RPMI8226 (cell line): ENCODE measurements around the gene GPA33.
A peak's percentile ranks its signal among the peaks of the same experiment; 100 is the strongest.

Experiments
- DNase-seq: peaks from one replicate; pipeline ENCODE4 v3.0.0-alpha.2; 2015

The GPA33 gene

DNA sequence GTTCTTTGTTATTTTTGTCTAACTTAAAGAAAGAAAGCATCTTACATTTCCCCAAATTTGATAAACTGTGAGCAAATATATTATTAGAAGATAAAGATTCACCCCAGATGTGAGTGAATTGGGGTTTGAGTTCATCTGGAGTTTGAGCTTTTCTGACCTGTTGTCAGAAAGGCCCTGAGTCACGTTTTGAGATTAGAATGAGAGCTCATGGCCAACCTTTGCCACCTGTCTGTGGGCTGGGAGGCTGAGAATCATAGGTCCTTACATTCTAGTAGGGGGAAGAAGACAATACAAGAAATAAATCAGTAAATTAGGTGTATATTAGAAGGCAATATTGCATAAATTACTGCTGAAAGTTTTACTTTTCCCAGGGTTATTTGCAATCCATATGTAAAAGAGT is 26.0 kb upstream of the GPA33 start:
- DNase-seq, result no peak

DNA sequence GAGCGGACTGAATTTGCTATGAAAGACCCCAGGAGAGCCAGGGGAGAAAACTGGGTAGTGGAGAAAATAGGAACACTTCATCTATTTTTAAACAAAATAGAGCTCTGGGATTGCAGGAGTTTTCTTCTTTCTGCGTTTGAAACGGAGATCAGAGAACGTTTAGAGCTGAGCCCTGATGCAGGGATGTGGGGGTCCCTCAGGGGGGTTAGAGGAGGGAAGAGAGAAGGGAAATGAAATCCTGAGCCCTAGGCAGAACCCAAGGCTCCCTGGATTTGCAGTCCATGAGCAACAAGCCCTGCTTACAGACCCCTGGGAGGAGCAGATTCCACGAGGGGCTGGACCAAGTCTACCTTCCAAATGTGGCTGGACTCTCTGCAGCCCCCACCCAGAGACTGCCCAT is 25.5 kb upstream of the GPA33 start:
- DNase-seq, result no peak

DNA sequence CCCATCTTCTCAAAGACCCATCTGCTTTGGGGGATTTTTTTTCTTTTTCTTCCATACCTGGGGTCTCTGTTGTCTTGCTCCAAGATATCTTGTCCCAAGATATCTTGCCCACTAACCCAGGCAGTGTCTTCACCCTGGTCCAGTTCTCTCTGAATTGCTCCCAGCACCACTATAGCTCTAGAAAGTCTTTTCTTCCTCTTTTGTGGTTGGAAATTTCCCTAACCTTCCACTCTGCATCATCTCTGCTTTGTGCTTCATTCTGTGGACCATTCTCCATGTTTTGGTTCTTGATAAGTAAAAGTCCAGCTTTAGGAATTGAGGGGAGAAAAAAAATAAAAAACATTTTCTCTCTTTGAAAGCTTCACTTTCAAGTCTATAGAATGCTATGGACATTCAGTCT is 24.5 kb upstream of the GPA33 start:
- DNase-seq, result no peak

GRCh38 chr1:167111868-167112709 is 21.9 kb upstream of the GPA33 start:
- DNase-seq, result no peak

DNA sequence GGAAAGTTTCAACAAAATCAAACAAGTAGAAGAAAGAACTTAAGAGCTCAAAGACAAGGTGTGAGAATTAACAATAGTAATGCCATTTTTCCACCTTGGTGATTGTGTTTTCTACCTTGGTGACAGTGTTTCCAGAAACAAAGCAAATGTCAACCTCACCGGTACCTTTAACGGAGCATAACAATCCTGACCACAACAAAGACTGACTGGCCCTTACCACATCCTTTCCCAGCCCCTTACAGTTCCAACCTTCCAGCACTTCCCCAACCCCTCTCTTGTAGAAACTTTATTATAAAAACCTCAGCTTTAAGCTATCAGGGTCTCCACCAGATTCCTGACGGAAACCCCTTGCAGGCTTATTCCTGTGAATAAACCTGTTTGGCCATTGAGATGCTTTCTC is 20.4 kb upstream of the GPA33 start:
- no peak for DNase-seq

DNA sequence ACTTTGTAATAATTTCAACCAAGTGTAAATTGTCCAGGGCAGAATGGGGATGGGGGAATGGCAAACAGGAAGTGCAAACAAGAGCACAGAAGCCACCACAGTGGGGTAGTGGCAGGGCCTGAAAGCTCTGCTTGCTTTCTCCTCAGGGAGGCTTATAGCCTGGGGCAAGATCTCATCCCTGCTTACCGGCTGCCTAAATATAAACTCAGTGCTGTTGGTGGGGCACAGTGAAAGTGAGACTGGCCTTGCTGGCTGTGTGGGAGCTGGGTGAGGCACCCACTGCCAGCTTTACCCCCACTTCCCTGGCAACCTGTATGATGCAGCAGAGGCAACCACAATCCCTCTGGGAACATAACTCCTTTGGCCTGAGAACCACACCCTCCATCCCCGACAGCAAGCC is 18.9 kb upstream of the GPA33 start:
- no peak for DNase-seq

- no peak for DNase-seq
Measured at GRCh38 chr1:167107456-167107855, 17.3 kb upstream of the GPA33 start.

- no peak for DNase-seq
Measured at GRCh38 chr1:167106119-167106461, 15.9 kb upstream of the GPA33 start.

- DNase-seq, result no peak
Measured at GRCh38 chr1:167105271-167106118, 15.3 kb upstream of the GPA33 start.

GRCh38 chr1:167104256-167104633 is 14.1 kb upstream of the GPA33 start:
- DNase-seq, result no peak

- DNase-seq, result no peak
Measured at GRCh38 chr1:167102906-167103573, 12.9 kb upstream of the GPA33 start.

DNA sequence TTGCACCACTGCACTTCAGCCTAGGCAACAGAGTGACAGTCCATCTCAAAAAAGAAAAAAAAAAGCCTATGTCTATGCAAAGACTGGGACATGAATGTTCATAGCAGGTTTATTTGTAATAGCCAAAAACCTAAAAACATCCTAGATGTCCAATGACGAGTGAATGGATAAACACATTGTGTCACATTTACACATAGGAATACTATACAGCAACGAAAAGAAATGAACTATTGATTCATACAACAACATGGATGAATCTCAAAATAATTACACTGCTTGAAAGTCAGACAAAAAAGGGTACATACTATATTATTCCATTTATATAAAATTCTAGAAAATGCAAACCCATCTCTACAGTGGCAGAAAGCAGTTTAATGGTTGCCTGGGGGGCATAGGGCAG is 11.6 kb upstream of the GPA33 start:
- DNase-seq, result no peak

- no peak for DNase-seq
Measured at GRCh38 chr1:167100730-167101129, 10.6 kb upstream of the GPA33 start.

DNA sequence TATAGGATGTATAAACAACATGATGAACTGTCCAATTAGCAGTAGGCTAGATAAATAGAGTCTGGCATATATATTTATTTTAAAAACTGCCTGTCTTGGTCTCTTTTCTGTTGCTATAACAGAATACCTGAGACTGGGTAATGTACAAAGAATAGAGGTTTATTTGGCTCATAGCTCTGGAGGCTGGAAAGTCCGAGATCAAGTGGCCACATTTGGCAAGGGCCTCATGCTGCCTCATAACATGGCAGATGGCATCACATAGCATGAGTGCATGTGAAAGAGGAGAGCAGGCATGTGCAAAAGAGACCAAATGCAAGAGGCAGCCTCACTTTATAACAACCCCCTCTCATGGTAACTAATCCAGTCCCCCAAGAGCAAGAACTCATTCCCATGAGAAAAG is 9.7 kb upstream of the GPA33 start:
- DNase-seq, result no peak

DNA sequence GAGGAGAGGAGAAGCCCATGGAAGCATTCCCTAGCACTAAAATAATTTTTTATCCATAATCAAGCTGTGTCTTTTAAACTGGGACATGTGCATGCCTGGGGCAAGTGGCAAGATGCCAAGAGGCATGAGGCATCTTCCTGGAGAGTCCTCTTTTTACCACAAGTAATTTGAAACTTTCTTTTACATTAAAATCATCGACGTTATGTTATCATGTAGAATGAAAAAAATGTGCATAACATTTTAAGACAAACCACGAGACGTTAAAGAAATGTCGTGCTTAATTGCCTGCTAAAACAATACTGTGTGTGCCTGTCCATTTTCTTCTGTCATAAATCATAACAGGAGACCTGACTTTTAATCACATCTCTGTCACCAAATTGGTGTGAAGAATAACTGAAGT is 5.2 kb upstream of the GPA33 start:
- peak; percentile 20 for DNase-seq

GRCh38 chr1:167094690-167095089 is 4.5 kb upstream of the GPA33 start:
- DNase-seq, result no peak

DNA sequence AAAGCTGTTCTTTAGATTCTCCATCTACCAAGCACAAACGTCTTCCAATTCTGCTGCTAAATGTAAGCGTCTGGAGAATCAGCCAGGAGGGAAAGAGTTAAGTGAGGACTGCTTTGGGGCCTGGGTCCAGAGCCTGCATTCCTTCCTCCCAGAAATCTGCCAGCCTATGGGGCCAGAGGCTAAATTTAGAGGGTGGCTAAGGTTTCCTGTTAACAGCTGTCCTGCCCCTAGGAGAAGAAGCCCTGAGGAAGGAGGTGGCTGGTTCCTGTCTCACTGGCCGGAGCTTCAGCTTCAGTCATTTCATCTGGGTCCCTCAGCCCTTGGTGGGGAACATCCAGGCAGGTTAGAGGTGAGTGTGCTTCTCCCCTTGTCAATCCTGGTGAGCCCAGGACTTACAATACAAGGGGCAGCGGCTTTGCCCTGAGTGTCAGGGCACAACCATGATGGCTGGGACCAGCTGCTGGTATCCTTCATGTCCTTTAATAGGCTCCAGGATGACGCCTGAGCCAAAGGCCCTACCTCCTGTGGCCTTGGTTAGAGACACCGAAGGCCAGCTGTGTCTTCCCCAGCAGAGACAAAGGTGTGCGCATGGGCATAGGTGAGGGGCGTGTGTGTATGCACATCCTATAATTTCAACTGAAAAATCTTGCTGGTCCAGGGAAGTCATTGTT is 3.8 kb upstream of the GPA33 start, which contains the start of gene STYXL2:
TSS of gene STYXL2 (plus strand) at position 230 of the 671 bp plus-strand sequence. CDS start 775 bp downstream, outside the sequence.
- DNase-seq, result no peak

GRCh38 chr1:167092653-167093052 is 2.5 kb upstream of the GPA33 start:
- no peak for DNase-seq

GRCh38 chr1:167089939-167090313 is 251 bp downstream of the GPA33 start:
- no peak for DNase-seq

GRCh38 chr1:167088746-167089417 is 1.3 kb downstream of the GPA33 start:
- no peak for DNase-seq

- no peak for DNase-seq
Measured at GRCh38 chr1:167086768-167087167, 3.4 kb downstream of the GPA33 start.

DNA sequence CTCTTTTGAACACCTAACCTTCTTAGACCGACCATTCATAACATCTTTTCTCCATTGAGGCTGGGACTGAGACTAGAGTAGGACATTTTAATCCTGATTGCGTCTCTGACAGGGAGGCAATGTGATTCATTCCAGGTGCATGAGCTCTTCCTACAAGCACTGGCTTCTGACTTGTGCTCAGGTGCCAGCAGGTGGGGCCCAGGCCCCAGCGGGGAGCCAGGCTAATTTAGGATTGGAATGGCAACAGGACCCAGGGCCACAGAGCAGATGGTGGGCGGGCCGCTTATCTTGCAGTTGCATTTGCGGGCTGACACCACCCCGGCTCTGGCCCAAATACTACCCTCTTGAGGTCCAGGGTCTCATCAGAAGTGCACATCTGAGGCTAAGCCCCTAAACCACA is 4.1 kb downstream of the GPA33 start:
- no peak for DNase-seq

DNA sequence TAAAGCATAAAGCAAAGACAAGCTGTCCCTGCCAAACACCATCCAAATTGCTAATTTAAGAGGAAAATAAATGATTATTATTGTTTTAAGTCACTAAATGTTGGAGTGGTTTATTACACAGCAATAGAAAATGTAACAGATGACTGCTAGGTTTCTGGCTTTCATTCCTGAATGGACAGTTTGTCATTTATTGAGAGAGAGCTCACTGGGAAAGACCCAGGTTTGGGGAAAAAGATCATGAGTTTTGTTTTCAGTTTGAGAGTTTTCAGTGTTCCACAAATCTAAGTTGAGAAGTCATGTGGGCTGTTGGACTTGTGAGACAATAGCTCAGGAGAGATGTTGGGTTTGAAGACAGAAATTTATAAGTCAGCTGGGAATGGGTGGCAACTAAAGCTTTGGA is 5.4 kb downstream of the GPA33 start:
- DNase-seq, result no peak
